Lower lobe of right lung (tissue), 2 donors: Measurements from ENCODE around the gene KRT2. TPM values are rescaled to one million over a fixed set of nuclear protein-coding genes. Genes with fewer than 3 reads are reported as not detected.

Experiments used
- ATAC-seq, 2 donors: fragments of 200-7000 bp; cut with Tn5 transposase; one replicate each; pipeline ENCODE4 v1.9.1; 2020 to 2022; ENCODE audit warnings: mild to moderate bottlenecking in 2 of 2, moderate library complexity in 2 of 2
- DNase-seq: peaks from one replicate; pipeline ENCODE4 v3.0.0-alpha.2; 2020
- H3K27ac ChIP-seq: fragments of 200-600 bp; one replicate; pipeline ENCODE4 v1.8.0; 2022
- H3K27me3 ChIP-seq: fragments of 200-600 bp; one replicate; pipeline ENCODE4 v1.8.0; 2022; ENCODE audit warnings: low read depth
- H3K36me3 ChIP-seq: fragments of 200-600 bp; one replicate; pipeline ENCODE4 v1.8.0; 2022; ENCODE audit warnings: mild to moderate bottlenecking
- H3K4me1 ChIP-seq: fragments of 200-600 bp; one replicate; pipeline ENCODE4 v1.8.0; 2022
- H3K4me3 ChIP-seq: fragments of 200-600 bp; one replicate; pipeline ENCODE4 v1.8.0; 2022; ENCODE audit warnings: mild to moderate bottlenecking
- H3K9me3 ChIP-seq: fragments of 200-600 bp; one replicate; pipeline ENCODE4 v1.8.0; 2022
- intact Hi-C: fragments of 100-400 bp; cut with DNase I; formaldehyde crosslinking; loops from one replicate; pipeline ENCODE4 v1.11.0; 2022
- total RNA-seq: library from RNA; stranded (reverse); fragmentation: NEBNext Ultra II Directional; extraction: Animal tissue kit (Norgen Biotek cat#: 25700); gene quantifications from one replicate; pipeline ENCODE4 v1.2.1, GENCODE V29; 2021
- TF ChIP-seq, protein P1 (sequence below): fragments of 200-600 bp; IDR thresholded peaks from one replicate; pipeline ENCODE4 v1.8.0; 2022; ENCODE audit warnings: antibody characterized with exemption, mild to moderate bottlenecking
- donor health status: DM: no; HTN: yes; CAD: no; lungs with severe emphysema.

The KRT2 gene
- total RNA-seq, 1 donor from 2014 or later = not detected

DNA sequence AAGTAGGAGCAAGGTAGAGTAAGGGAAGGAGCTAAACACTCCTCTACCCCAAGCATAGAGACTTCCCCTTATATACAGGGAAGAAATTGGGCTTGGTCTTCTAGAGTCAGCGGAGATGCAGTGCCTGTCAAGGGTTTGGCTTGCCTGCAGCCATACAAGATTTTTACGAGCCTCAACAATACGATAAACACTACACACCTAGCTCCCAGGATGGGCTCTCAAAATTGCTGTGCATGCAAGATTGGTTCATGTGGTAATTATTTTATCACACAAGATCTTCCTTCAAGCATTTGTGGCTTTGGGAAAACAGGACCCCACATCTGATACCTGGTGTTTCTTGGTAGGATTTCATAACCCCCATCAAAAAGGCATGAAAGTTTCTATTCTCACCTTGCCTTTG lies 28.4 kb upstream of the KRT2 start, which contains the start of gene KRT1:
Gene KRT1, minus strand, starts transcription at position 45 of the 400 bp plus-strand sequence. CDS start 59 bp downstream, outside the sequence.
- no peak for DNase-seq
- H3K27me3 ChIP-seq = peaks cover 12% of the 10 kb centered on the region

DNA sequence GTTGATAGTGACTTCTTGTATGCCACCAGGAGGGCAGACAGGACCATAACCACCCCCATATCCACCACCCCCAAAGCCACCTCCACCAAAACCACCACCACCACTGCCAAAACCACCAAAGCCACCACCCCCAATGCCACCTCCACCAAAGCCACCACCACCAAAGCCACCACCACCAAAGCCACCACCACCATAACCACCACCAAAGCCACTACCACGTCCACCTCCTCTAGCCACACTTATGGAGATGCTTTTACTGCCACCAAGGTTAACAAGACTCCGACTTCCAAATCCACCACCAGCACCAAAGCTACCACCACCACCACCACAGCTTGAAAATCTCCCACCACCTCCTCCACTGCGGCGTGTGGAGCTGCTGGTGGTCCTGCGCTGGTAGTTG lies 27.9 kb upstream of the KRT2 start:
- H3K36me3 ChIP-seq = no peaks in the 10 kb centered on the region
- TF ChIP-seq, protein P1, sequence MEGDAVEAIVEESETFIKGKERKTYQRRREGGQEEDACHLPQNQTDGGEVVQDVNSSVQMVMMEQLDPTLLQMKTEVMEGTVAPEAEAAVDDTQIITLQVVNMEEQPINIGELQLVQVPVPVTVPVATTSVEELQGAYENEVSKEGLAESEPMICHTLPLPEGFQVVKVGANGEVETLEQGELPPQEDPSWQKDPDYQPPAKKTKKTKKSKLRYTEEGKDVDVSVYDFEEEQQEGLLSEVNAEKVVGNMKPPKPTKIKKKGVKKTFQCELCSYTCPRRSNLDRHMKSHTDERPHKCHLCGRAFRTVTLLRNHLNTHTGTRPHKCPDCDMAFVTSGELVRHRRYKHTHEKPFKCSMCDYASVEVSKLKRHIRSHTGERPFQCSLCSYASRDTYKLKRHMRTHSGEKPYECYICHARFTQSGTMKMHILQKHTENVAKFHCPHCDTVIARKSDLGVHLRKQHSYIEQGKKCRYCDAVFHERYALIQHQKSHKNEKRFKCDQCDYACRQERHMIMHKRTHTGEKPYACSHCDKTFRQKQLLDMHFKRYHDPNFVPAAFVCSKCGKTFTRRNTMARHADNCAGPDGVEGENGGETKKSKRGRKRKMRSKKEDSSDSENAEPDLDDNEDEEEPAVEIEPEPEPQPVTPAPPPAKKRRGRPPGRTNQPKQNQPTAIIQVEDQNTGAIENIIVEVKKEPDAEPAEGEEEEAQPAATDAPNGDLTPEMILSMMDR = no peak
- no peaks in the 10 kb centered on the region for H3K9me3 ChIP-seq
- no peak overlapping the region for H3K27ac ChIP-seq
- no peaks in the 10 kb centered on the region for H3K4me1 ChIP-seq
- no peak for ATAC-seq
- H3K27me3 ChIP-seq = peaks cover 9% of the 10 kb centered on the region
- no peak for DNase-seq
- intact Hi-C loops = no loop called here
- H3K4me3 ChIP-seq = no peak overlapping the region

More for the DNA sequence above, 28.4 kb upstream of the KRT2 start, which contains the start of gene KRT1:
- no peak within 1 kb of the TSS for H3K4me3 ChIP-seq
- no peak within 1 kb of the TSS for H3K27ac ChIP-seq
- TF ChIP-seq, protein P1 = no peak
- intact Hi-C loops = no loop called here
- no peaks in the 10 kb centered on the region for H3K36me3 ChIP-seq
- H3K4me1 ChIP-seq = no peaks in the 10 kb centered on the region
- no peak for ATAC-seq
- no peaks in the 10 kb centered on the region for H3K9me3 ChIP-seq

DNA sequence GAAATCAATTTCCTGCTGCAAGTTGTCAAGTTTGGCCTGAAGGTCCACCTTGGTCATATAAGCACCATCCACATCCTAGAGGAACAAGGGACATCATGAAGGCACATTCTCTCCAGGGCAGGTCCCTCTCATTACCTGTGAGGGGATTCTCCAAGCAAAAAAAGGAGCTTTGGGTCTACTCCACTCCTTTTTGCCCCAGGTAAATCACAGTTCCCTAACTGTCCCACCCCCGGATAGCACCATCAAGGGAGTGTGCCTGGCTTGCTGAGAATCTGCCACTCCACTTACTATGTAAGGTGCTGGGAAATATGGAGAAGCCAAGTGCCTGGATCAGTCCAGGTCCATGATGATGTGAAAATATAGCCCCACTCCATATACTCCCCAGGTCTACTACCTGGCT lies 25.7 kb upstream of the KRT2 start:
- TF ChIP-seq, protein P1 = no peak
- no peak for ATAC-seq
- Histone ChIP-seq H3K36me3 (no peaks in the 10 kb centered on the region), H3K27me3 (peaks cover 9% of the 10 kb centered on the region), H3K9me3 (no peaks in the 10 kb centered on the region), H3K27ac (no peak overlapping the region), H3K4me1 (no peaks in the 10 kb centered on the region), H3K4me3 (no peak overlapping the region)
- DNase-seq = no peak
- intact Hi-C loops = no loop called here

DNA sequence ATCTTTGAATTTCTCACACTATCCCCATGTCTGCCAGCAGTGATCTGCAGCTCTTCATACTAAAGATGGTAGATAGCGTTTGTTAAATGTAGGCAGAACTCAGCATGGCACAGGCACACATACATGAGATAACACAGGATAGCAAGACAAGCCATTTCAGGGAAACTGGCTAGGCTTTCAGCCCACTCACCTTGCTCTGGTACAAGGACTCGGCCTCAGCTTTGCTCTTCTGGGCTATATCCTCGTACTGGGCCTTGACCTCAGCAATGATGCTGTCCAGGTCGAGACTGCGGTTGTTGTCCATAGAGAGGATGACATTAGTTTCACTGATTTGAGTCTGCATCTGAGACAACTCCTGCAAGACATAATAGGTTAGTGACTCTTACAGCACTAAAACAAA lies 25.1 kb upstream of the KRT2 start:
- Histone ChIP-seq H3K9me3 (no peaks in the 10 kb centered on the region), H3K27ac (no peak overlapping the region), H3K36me3 (no peaks in the 10 kb centered on the region), H3K4me3 (no peak overlapping the region), H3K27me3 (peaks cover 9% of the 10 kb centered on the region), H3K4me1 (no peaks in the 10 kb centered on the region)
- TF ChIP-seq, protein P1 = no peak
- DNase-seq = no peak
- ATAC-seq = no peak
- intact Hi-C loops = no loop called here

DNA sequence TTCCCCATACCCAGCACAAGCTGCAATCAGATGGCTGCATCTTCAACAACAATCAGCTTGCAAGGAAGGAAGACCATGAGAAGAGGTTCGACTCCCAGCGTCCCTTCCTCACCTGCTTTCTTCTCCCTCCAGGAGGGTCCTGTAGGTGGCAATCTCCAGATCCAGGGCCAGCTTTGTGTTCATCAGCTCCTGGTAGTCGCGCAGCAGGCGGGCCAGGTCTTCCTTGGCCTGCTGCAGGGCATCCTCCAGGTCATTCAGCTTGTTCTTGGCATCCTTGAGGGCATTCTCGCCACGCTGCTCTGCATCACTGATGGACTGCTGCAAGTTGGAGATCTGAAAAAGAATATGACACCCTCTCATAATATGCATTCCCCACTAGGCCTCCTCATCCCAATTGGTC lies 24.2 kb upstream of the KRT2 start:
- Histone ChIP-seq H3K4me1 (no peaks in the 10 kb centered on the region), H3K4me3 (no peak overlapping the region), H3K27me3 (peaks cover 9% of the 10 kb centered on the region), H3K9me3 (no peaks in the 10 kb centered on the region), H3K36me3 (no peaks in the 10 kb centered on the region), H3K27ac (no peak overlapping the region)
- no peak for DNase-seq
- TF ChIP-seq, protein P1 = no peak
- no peak for ATAC-seq
- intact Hi-C loops = no loop called here

DNA sequence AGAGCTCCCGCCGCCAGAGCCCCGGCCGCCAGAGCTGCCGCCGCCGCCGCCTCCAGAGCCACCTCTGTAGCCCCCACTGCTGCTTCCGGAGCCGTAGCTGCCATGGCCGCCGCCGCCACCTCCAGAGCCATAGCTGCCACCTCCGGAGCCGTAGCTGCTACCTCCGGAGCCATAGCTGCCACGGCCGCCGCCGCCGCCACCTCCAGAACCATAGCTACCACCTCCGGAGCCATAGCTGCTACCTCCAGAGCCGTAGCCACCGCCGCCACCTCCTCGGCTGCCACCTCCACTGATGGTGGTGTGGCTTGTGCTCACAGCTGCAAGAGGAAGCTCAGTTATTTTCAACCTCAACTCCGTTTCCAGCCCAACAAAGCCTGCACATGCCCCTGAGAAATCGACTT lies 23.3 kb upstream of the KRT2 start:
- Histone ChIP-seq H3K27ac (no peak overlapping the region), H3K27me3 (peaks cover 9% of the 10 kb centered on the region), H3K9me3 (no peaks in the 10 kb centered on the region), H3K4me3 (no peak overlapping the region), H3K36me3 (no peaks in the 10 kb centered on the region), H3K4me1 (no peaks in the 10 kb centered on the region)
- TF ChIP-seq, protein P1 = no peak
- DNase-seq (no peak), ATAC-seq (no peak)
- intact Hi-C loops = no loop called here
